OCI-LY3 (cell line): ENCODE measurements around the gene GPR158.

Experiments used
- EZH2phosphoT487 ChIP-seq: fragments of 200-600 bp; shearing (Covaris generic); IDR thresholded peaks from 2 replicates; pipeline ENCODE4 v1.6.1; 2018; ENCODE audit warnings: antibody characterized with exemption, mixed run types, low read depth
- TF ChIP-seq, protein P1 (sequence below): fragments of 200-600, 300-600 bp; sonication (generic); IDR thresholded peaks from 2 replicates; pipeline ENCODE4 v1.5.1; 2014; ENCODE audit warnings: antibody characterized with exemption, low read length, low read depth

GRCh38 chr10:25182636-25183035 is 7.8 kb downstream of the GPR158 start:
- TF ChIP-seq, protein P1, sequence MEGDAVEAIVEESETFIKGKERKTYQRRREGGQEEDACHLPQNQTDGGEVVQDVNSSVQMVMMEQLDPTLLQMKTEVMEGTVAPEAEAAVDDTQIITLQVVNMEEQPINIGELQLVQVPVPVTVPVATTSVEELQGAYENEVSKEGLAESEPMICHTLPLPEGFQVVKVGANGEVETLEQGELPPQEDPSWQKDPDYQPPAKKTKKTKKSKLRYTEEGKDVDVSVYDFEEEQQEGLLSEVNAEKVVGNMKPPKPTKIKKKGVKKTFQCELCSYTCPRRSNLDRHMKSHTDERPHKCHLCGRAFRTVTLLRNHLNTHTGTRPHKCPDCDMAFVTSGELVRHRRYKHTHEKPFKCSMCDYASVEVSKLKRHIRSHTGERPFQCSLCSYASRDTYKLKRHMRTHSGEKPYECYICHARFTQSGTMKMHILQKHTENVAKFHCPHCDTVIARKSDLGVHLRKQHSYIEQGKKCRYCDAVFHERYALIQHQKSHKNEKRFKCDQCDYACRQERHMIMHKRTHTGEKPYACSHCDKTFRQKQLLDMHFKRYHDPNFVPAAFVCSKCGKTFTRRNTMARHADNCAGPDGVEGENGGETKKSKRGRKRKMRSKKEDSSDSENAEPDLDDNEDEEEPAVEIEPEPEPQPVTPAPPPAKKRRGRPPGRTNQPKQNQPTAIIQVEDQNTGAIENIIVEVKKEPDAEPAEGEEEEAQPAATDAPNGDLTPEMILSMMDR, result no peak
- no peak for TF ChIP-seq EZH2phosphoT487
